HG03135 (cell line): ENCODE results near the gene ACSF2.

ENCODE experiments used
- ATAC-seq: cut with Tn5 transposase; IDR thresholded peaks from one replicate; pipeline ENCODE4 v1.9.1; 2021; ENCODE audit warnings: mild to moderate bottlenecking, moderate library complexity; ENCODE audit not compliant: unreplicated experiment

ACSF2 gene

GRCh38 chr17:50498021-50498874 is 72.2 kb downstream of the ACSF2 start:
- ATAC-seq = no peak

- no peak for ATAC-seq
Measured at GRCh38 chr17:50499270-50499669, 73.3 kb downstream of the ACSF2 start.

GRCh38 chr17:50499721-50500120 is 73.7 kb downstream of the ACSF2 start:
- ATAC-seq = no peak

GRCh38 chr17:50501054-50501453 is 75.0 kb downstream of the ACSF2 start:
- ATAC-seq = no peak

- no peak for ATAC-seq
Measured at GRCh38 chr17:50502301-50502990, 76.4 kb downstream of the ACSF2 start.

GRCh38 chr17:50505591-50506130 is 79.6 kb downstream of the ACSF2 start:
- ATAC-seq = no peak

- ATAC-seq = no peak
Measured at GRCh38 chr17:50506298-50506697, 80.3 kb downstream of the ACSF2 start.

- ATAC-seq = no peak
Measured at GRCh38 chr17:50507871-50508572, 82.0 kb downstream of the ACSF2 start, which contains the start of gene MYCBPAP. Gene MYCBPAP (plus strand): TSS chr17:50508439. CDS start chr17:50508675, 236 bp downstream.

- ATAC-seq = no peak
Measured at GRCh38 chr17:50508573-50509460, 82.8 kb downstream of the ACSF2 start.

- peak; percentile 86 for ATAC-seq
Measured at GRCh38 chr17:50511058-50511457, 85.0 kb downstream of the ACSF2 start.

GRCh38 chr17:50513495-50513894 is 87.5 kb downstream of the ACSF2 start:
- no peak for ATAC-seq

- no peak for ATAC-seq
Measured at GRCh38 chr17:50514388-50514787, 88.4 kb downstream of the ACSF2 start.

- ATAC-seq = no peak
Measured at GRCh38 chr17:50514936-50515702, 89.1 kb downstream of the ACSF2 start.

- no peak for ATAC-seq
Measured at GRCh38 chr17:50517011-50517410, 91.0 kb downstream of the ACSF2 start.

- no peak for ATAC-seq
Measured at GRCh38 chr17:50517504-50518383, 91.7 kb downstream of the ACSF2 start.

- no peak for ATAC-seq
Measured at GRCh38 chr17:50518384-50519023, 92.5 kb downstream of the ACSF2 start.

- no peak for ATAC-seq
Measured at GRCh38 chr17:50519141-50519834, 93.3 kb downstream of the ACSF2 start.
